ENCODE measurements around the gene KRT85. TPM values are rescaled to one million over a fixed set of nuclear protein-coding genes. Genes with fewer than 3 reads are reported as not detected.

The KRT85 gene
- polyA plus RNA-seq, 1 donor (not counting 4 experiments of a cell fraction or from before 2014, with no cell fraction given), result not detected

DNA sequence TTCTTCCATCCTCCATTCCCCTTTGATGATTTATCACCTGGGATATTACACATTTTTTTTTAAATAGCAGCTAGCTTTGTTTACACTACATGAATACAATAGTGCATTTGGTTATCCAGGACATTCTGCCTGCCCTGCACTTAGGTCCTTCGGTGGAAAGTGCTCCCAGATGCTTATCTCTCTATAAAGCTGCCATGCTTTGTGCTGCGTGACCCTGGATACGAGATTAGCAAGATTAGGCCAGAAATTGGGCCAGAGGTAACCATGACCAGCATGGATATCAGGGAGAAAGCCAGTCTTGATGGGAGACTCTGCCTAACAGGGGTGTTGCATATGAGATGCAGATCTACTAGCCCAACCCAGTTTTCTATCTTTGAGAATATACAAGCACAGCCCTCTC lies 34.0 kb downstream of the KRT85 start:
- dilution Hi-C loops (cut with MboI; ENCODE audit: extremely low pct_ligation_motif_present, low sequenced_read_pairs), result no loop called here
- no peak overlapping the region for H3K9ac ChIP-seq (ENCODE audit: control insufficient read depth, extremely low read depth, insufficient read depth, low read length)
- H3K27me3 ChIP-seq (ENCODE audit: control insufficient read depth, extremely low read depth, insufficient read depth, low read length), result no peaks in the 10 kb centered on the region
- TF ChIP-seq EZH2 (IDR thresholded peaks at IDR 0.05; ENCODE audit: low read length), result no peak
- TF ChIP-seq, protein P1, sequence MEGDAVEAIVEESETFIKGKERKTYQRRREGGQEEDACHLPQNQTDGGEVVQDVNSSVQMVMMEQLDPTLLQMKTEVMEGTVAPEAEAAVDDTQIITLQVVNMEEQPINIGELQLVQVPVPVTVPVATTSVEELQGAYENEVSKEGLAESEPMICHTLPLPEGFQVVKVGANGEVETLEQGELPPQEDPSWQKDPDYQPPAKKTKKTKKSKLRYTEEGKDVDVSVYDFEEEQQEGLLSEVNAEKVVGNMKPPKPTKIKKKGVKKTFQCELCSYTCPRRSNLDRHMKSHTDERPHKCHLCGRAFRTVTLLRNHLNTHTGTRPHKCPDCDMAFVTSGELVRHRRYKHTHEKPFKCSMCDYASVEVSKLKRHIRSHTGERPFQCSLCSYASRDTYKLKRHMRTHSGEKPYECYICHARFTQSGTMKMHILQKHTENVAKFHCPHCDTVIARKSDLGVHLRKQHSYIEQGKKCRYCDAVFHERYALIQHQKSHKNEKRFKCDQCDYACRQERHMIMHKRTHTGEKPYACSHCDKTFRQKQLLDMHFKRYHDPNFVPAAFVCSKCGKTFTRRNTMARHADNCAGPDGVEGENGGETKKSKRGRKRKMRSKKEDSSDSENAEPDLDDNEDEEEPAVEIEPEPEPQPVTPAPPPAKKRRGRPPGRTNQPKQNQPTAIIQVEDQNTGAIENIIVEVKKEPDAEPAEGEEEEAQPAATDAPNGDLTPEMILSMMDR (optimal IDR thresholded peaks at IDR 0.05 in 1 of 3, IDR thresholded peaks at IDR 0.05 in 1 of 3, conservative IDR thresholded peaks at IDR 0.05 in 1 of 3; ENCODE audit: extremely low read depth in 1 of 3, insufficient read depth in 2 of 3, low read length in 3 of 3), result no peak
- no peak for DNase-seq (ENCODE audit: low read depth, low spot score)
- H3K4me1 ChIP-seq (ENCODE audit: control insufficient read depth, extremely low read depth, insufficient read depth, low read length), result peaks cover 5% of the 10 kb centered on the region
- no peaks in the 10 kb centered on the region for H3K9me3 ChIP-seq (ENCODE audit: control insufficient read depth, low read depth, low read length)
- H2AFZ ChIP-seq (ENCODE audit: control insufficient read depth, low read length), result no peak overlapping the region
- H3K27ac ChIP-seq (ENCODE audit: control insufficient read depth, insufficient read depth, low read length), result no peak overlapping the region
- no peaks in the 10 kb centered on the region for H3K36me3 ChIP-seq (ENCODE audit: control insufficient read depth in 2 of 2, extremely low read depth in 1 of 2, insufficient read depth in 2 of 2, low read length in 2 of 2)
- no peak overlapping the region for H3K4me3 ChIP-seq (ENCODE audit: control insufficient read depth in 2 of 3, extremely low read depth in 1 of 3, insufficient read depth in 2 of 3, low read depth in 1 of 3, low read length in 3 of 3)
- FAIRE-seq, result no peak
- H3K9me1 ChIP-seq (ENCODE audit: control insufficient read depth, extremely low read depth, insufficient read depth, low read length), result no peaks in the 10 kb centered on the region
- no peaks in the 10 kb centered on the region for H4K20me1 ChIP-seq (ENCODE audit: control insufficient read depth, extremely low read depth, insufficient read depth, low read length)
- H3K79me2 ChIP-seq (ENCODE audit: control insufficient read depth, insufficient read depth, low read length), result no peaks in the 10 kb centered on the region
- no peak overlapping the region for H3K4me2 ChIP-seq (ENCODE audit: control insufficient read depth, extremely low read depth, insufficient read depth, low read depth, low read length)

GRCh38 chr12:52332381-52332780 lies 34.9 kb downstream of the KRT85 start:
- H3K9ac ChIP-seq (ENCODE audit: control insufficient read depth, extremely low read depth, insufficient read depth, low read length), result no peak overlapping the region
- dilution Hi-C loops (cut with MboI; ENCODE audit: extremely low pct_ligation_motif_present, low sequenced_read_pairs), result no loop called here
- H2AFZ ChIP-seq (ENCODE audit: control insufficient read depth, low read length), result no peak overlapping the region
- H3K36me3 ChIP-seq (ENCODE audit: control insufficient read depth in 2 of 2, extremely low read depth in 1 of 2, insufficient read depth in 2 of 2, low read length in 2 of 2), result no peaks in the 10 kb centered on the region
- no peaks in the 10 kb centered on the region for H4K20me1 ChIP-seq (ENCODE audit: control insufficient read depth, extremely low read depth, insufficient read depth, low read length)
- FAIRE-seq (no peak), DNase-seq (ENCODE audit: low read depth, low spot score) (no peak)
- no peak overlapping the region for H3K4me2 ChIP-seq (ENCODE audit: control insufficient read depth, extremely low read depth, insufficient read depth, low read depth, low read length)
- H3K27ac ChIP-seq (ENCODE audit: control insufficient read depth, insufficient read depth, low read length), result no peak overlapping the region
- H3K4me3 ChIP-seq (ENCODE audit: control insufficient read depth in 2 of 3, extremely low read depth in 1 of 3, insufficient read depth in 2 of 3, low read depth in 1 of 3, low read length in 3 of 3), result no peak overlapping the region
- H3K9me1 ChIP-seq (ENCODE audit: control insufficient read depth, extremely low read depth, insufficient read depth, low read length), result no peaks in the 10 kb centered on the region
- peaks cover 10% of the 10 kb centered on the region for H3K4me1 ChIP-seq (ENCODE audit: control insufficient read depth, extremely low read depth, insufficient read depth, low read length)
- H3K9me3 ChIP-seq (ENCODE audit: control insufficient read depth, low read depth, low read length), result no peaks in the 10 kb centered on the region
- H3K79me2 ChIP-seq (ENCODE audit: control insufficient read depth, insufficient read depth, low read length), result no peaks in the 10 kb centered on the region
- H3K27me3 ChIP-seq (ENCODE audit: control insufficient read depth, extremely low read depth, insufficient read depth, low read length), result no peaks in the 10 kb centered on the region
- no peak for TF ChIP-seq EZH2 (IDR thresholded peaks at IDR 0.05; ENCODE audit: low read length)
- TF ChIP-seq, protein P1 (optimal IDR thresholded peaks at IDR 0.05 in 1 of 3, IDR thresholded peaks at IDR 0.05 in 1 of 3, conservative IDR thresholded peaks at IDR 0.05 in 1 of 3; ENCODE audit: extremely low read depth in 1 of 3, insufficient read depth in 2 of 3, low read length in 3 of 3), result no peak

All from keratinocyte (primary cell).